AG04449 (cell line): ENCODE measurements around the gene FKBP8.

Experiments
- CTCF ChIA-PET: fragments of 350-600 bp; formaldehyde crosslinking; extraction: SDS; loops from one replicate; lab custom pipeline; 2021; ENCODE audit warnings: antibody characterized with exemption; lab: Yijun Ruan, JAX
- POLR2A ChIA-PET: fragments of 400-600, 350-600 bp; formaldehyde crosslinking; extraction: SDS; loops from one replicate; lab custom pipeline; 2020; ENCODE audit warnings: antibody characterized with exemption, inconsistent platforms; lab: Yijun Ruan, JAX
- DNase-seq: peaks from one replicate; pipeline ENCODE4 v3.0.0-alpha.2; 2010; ENCODE audit warnings: low read depth, low spot score
- H3K4me3 ChIP-seq: 2 replicates; pipeline ENCODE4 v1.5.1; 2011; ENCODE audit warnings: low read depth, mild to moderate bottlenecking, control low read depth, low read length
- TF ChIP-seq, protein P1 (sequence below): IDR thresholded peaks from one replicate; pipeline ENCODE4 v1.5.1; 2011; ENCODE audit warnings: mild to moderate bottlenecking, moderate library complexity, low read length, control low read depth, inconsistent platforms; ENCODE audit not compliant: insufficient read depth; ENCODE audit errors: missing control alignments

The FKBP8 gene

DNA sequence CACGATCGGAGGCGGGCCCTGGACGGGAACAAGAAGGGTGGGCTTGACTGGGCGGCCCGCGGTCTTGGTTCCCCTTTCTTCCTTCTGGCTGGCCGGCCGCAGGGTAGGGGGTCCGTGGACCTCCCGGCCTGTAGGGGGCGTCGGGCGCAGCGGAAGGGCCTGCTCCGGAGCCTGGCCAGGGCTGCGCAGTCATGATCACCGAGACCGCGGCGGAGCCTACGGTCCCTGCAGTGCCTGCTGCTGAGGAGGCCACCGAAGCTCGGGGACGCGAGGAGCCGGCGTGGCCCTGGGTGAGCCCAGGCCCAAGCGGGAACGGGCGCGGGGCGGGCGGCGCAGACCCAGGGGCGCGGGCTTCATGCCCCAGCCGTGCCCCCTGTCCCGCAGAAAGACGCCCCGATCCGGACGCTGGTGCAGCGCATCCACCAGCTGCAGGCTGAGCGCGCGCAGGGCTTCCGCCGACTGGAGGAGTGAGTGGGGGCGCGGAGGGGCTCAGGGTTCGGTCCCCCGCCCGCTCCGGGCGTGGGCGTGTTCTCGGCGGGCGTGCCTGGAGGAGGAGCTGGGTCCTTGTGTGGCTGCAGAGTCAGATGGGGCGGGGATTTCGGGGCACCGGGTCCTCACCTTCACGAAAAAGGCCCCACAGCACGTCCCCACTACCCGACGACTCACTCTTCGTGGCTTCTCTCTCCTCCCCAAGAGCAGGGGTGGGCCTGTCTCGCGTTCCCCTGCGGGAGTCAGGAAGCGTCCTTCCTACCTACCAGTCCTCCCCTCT, 45.4 kb upstream of the FKBP8 start, which contains the start of gene REX1BD:
Gene REX1BD, plus strand, starts transcription at position 188 of the 769 bp plus-strand sequence. Its CDS starts 4 bp downstream, at position 192.
- ChIA-PET POLR2A (interaction anchor here (0.5 to 1.9 kb wide), 6 partner anchors 13 to 243 kb away, joined by 3 to 8 read pairs (median 4); partner anchors contain the start of genes KXD1, UBA52 and UPF1), CTCF (interaction anchor here (0.7 to 15.9 kb wide), 47 partner anchors 9 to 304 kb away, joined by 3 to 286 read pairs (median 4); partner anchors contain the start of genes COMP, ELL, KXD1 and SSBP4)
- TF ChIP-seq, protein P1, sequence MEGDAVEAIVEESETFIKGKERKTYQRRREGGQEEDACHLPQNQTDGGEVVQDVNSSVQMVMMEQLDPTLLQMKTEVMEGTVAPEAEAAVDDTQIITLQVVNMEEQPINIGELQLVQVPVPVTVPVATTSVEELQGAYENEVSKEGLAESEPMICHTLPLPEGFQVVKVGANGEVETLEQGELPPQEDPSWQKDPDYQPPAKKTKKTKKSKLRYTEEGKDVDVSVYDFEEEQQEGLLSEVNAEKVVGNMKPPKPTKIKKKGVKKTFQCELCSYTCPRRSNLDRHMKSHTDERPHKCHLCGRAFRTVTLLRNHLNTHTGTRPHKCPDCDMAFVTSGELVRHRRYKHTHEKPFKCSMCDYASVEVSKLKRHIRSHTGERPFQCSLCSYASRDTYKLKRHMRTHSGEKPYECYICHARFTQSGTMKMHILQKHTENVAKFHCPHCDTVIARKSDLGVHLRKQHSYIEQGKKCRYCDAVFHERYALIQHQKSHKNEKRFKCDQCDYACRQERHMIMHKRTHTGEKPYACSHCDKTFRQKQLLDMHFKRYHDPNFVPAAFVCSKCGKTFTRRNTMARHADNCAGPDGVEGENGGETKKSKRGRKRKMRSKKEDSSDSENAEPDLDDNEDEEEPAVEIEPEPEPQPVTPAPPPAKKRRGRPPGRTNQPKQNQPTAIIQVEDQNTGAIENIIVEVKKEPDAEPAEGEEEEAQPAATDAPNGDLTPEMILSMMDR: peak; percentile 97
- DNase-seq: no peak
- H3K4me3 ChIP-seq: peak within 1 kb of the TSS; percentile 72

DNA sequence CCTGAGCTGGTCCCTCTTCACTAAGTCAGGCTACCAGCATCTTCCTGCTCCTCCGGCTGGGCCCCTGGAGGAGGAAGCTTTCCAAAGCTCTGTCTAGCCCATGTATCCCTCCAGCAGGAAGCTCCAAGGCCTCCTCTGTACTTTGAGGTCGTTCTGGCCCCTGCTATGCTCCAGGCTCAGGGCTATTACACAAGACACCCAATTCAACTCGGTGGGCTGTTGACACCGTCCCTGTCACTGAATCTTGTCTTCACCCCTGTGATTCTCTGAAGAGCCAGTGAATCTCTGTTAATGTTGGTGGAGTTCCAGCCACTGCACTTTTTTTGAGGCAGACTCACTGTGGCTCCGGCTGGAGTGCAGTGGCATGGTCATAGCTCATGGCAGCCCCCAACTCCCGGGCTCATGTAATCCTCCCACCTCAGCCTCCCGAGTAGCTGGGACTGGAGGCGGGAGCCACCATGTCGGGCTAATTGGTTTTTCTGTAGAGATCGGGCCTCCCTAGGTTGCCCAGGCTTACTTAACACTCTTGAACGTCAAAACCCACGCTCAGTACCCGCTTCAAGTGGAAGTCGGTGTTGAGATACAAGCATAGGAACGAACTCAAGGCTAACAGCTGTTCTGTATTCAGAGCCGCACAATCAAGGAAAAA, 44.7 kb upstream of the FKBP8 start:
- TF ChIP-seq, protein P1: no peak
- POLR2A ChIA-PET: interaction anchor here (0.5 to 1.9 kb wide), 5 partner anchors 12 to 244 kb away, joined by 3 to 8 read pairs (median 5); partner anchors contain the start of genes UBA52 and UPF1
- CTCF ChIA-PET: interaction anchor here (0.7 to 15.9 kb wide), 41 partner anchors 8 to 305 kb away, joined by 3 to 286 read pairs (median 4); partner anchors contain the start of genes COMP, SSBP4, UBA52 and UPF1
- DNase-seq: no peak
- peak overlapping the region; percentile 72 for H3K4me3 ChIP-seq

DNA sequence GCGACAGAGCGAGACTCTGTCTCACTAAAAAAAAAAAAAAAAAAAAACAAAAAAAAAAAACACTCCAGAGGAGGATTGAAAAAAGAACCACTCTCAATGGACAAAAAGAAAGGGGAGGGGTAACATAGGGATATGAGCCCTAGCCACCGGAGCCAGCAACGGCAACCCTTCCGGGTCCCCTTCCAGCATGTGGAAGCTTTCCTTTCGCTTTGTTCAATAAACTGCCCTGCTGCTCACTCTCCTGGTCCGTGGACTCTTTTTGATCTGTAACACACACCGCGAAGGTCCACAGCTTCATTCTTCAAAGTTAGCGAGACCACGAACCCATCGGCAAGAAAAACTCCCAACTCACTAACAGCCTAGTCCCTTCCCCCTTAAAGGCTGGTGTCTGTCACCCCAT, 44.2 kb upstream of the FKBP8 start:
- CTCF ChIA-PET: interaction anchor here (0.8 to 15.9 kb wide), 29 partner anchors 10 to 306 kb away, joined by 3 to 286 read pairs (median 4); partner anchors contain the start of genes COMP, KXD1 and UBA52

DNA sequence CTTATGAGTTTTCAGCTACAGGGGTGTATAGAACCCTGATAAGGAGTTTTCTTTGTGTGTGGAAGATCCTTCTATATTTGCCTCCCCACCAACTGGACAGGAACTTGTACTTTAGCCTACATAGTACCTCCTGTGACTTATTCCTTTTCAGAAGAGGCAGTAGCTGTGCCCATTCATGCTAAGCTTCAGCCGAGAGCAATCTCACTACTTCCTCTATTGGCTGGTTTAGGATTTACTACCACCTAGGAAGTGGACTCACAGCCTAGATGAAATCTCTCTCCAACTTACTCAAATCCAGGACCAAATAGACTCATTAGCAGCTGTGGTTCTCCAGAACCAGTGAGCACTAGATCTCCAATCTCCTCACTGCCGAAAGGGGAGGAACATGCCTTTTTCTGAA, 42.9 kb upstream of the FKBP8 start:
- no peak for DNase-seq
- no peak overlapping the region for H3K4me3 ChIP-seq
- POLR2A ChIA-PET: interaction anchor here (0.9 kb wide), 1 partner anchor 14 kb away, joined by 3 read pairs; the partner anchor contains the start of gene UBA52
- TF ChIP-seq, protein P1: no peak
- CTCF ChIA-PET: interaction anchor here (0.7 to 15.9 kb wide), 8 partner anchors 8 to 280 kb away, joined by 3 to 286 read pairs (median 4); partner anchors contain the start of genes KXD1 and UBA52

More for the DNA sequence above, 44.2 kb upstream of the FKBP8 start:
- TF ChIP-seq, protein P1: no peak
- POLR2A ChIA-PET: interaction anchor here (0.7 kb wide), 1 partner anchor 10 kb away, joined by 3 read pairs; no protein-coding TSS in a partner anchor
- DNase-seq: no peak
- no peak overlapping the region for H3K4me3 ChIP-seq

DNA sequence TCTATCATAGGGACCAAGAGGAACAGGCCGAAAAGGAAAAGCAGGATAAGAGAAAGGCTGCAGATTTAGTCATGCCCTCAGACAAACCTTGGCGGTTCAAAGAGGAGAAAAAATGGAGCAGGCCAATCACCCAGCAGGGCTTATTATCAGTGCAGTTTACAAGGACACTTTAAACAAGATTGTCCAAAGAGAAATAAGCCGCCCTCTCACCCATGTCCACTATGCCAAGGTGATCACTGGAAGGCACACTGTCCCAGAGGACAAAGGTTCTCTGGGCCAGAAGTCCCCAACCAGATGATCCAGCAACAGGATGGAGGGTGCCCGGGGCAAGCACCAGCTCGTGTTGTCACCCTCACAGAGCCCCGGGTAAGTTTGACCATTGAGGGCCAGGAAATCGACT, 36.9 kb upstream of the FKBP8 start:
- CTCF ChIA-PET: interaction anchor here (1.0 to 3.7 kb wide), 4 partner anchors 9 to 268 kb away, joined by 3 to 17 read pairs (median 10); partner anchors contain the start of gene REX1BD
- no peak for DNase-seq

More for the DNA sequence above, 36.9 kb upstream of the FKBP8 start:
- POLR2A ChIA-PET: interaction anchor here (1.3 kb wide), 1 partner anchor 8 kb away, joined by 4 read pairs; the partner anchor contains the start of gene UBA52
- TF ChIP-seq, protein P1: no peak
- no peak overlapping the region for H3K4me3 ChIP-seq
